Trophoblast cell (in vitro differentiated cells and primary cell): Measurements from ENCODE around the gene UNC13A.

Experiments used
- DNase-seq, 2 donors: peaks; one replicate each; pipeline ENCODE4 v3.0.0-alpha.2; 2016
- H2AFZ ChIP-seq: 2 replicates; pipeline ENCODE4 v1.6.1; 2013; ENCODE audit warnings: low read length, moderate library complexity, mild to moderate bottlenecking; ENCODE audit not compliant: insufficient read depth, poor library complexity
- H2AK5ac ChIP-seq: 2 replicates; pipeline ENCODE4 v1.6.1; 2013; ENCODE audit warnings: mild to moderate bottlenecking, low read length
- H2BK120ac ChIP-seq: 2 replicates; pipeline ENCODE4 v1.6.1; 2013; ENCODE audit warnings: low read length, mild to moderate bottlenecking, moderate library complexity; ENCODE audit not compliant: insufficient read depth, poor library complexity
- H2BK12ac ChIP-seq: 2 replicates; pipeline ENCODE4 v1.6.1; 2013; ENCODE audit warnings: mild to moderate bottlenecking, low read length, moderate library complexity
- H2BK5ac ChIP-seq: 2 replicates; pipeline ENCODE4 v1.6.1; 2013; ENCODE audit warnings: low read length, low read depth, moderate library complexity, mild to moderate bottlenecking; ENCODE audit not compliant: poor library complexity
- H3K14ac ChIP-seq: 2 replicates; pipeline ENCODE4 v1.6.1; 2013; ENCODE audit warnings: mild to moderate bottlenecking, low read length
- H3K18ac ChIP-seq: 2 replicates; pipeline ENCODE4 v1.6.1; 2013; ENCODE audit warnings: mild to moderate bottlenecking, low read length
- H3K23ac ChIP-seq: 2 replicates; pipeline ENCODE4 v1.6.1; 2013; ENCODE audit warnings: low read length
- H3K27ac ChIP-seq: 2 replicates; pipeline ENCODE4 v1.5.1; 2013; ENCODE audit warnings: low read depth, mild to moderate bottlenecking, inconsistent platforms, low read length, moderate library complexity
- H3K27me3 ChIP-seq: 2 replicates; pipeline ENCODE4 v1.6.1; 2013; ENCODE audit warnings: inconsistent platforms, mild to moderate bottlenecking, low read length, moderate library complexity; ENCODE audit not compliant: insufficient read depth
- H3K36me3 ChIP-seq, 2 experiments: 1 replicate in 1 of 2; 2 replicates in 1 of 2; pipeline ENCODE4 v1.6.1; 2013; ENCODE audit warnings: low read length in 2 of 2, mild to moderate bottlenecking in 2 of 2, moderate library complexity in 1 of 2; ENCODE audit not compliant: insufficient read depth in 2 of 2, control insufficient read depth in 1 of 2
- H3K4ac ChIP-seq: 2 replicates; pipeline ENCODE4 v1.6.1; 2013; ENCODE audit warnings: low read depth, mild to moderate bottlenecking, low read length, moderate library complexity
- H3K4me1 ChIP-seq, 2 experiments: 1 replicate in 1 of 2; 2 replicates in 1 of 2; pipeline ENCODE4 v1.6.1; 2013; ENCODE audit warnings: low read length in 2 of 2, mild to moderate bottlenecking in 2 of 2, moderate library complexity in 1 of 2; ENCODE audit not compliant: insufficient read depth in 2 of 2, control insufficient read depth in 1 of 2
- H3K4me2 ChIP-seq: 2 replicates; pipeline ENCODE4 v1.6.1; 2013; ENCODE audit warnings: inconsistent platforms, mild to moderate bottlenecking, low read length, moderate library complexity
- H3K4me3 ChIP-seq: 2 replicates; pipeline ENCODE4 v1.5.1; 2013; ENCODE audit warnings: mild to moderate bottlenecking, low read depth, low read length, inconsistent platforms
- H3K79me1 ChIP-seq: one replicate; pipeline ENCODE4 v1.6.1; 2013; ENCODE audit warnings: low read length
- H3K79me2 ChIP-seq: 2 replicates; pipeline ENCODE4 v1.6.1; 2013; ENCODE audit warnings: low read length, mild to moderate bottlenecking; ENCODE audit not compliant: control insufficient read depth, insufficient read depth, poor library complexity
- H3K9ac ChIP-seq: 2 replicates; pipeline ENCODE4 v1.6.1; 2013; ENCODE audit warnings: mild to moderate bottlenecking, low read length
- H3K9me3 ChIP-seq: 2 replicates; pipeline ENCODE4 v1.6.1; 2013; ENCODE audit warnings: low read depth, mild to moderate bottlenecking, control low read depth, inconsistent platforms, low read length; ENCODE audit not compliant: insufficient read depth
- H4K12ac ChIP-seq: 2 replicates; pipeline ENCODE4 v1.6.1; 2013; ENCODE audit warnings: low read depth, mild to moderate bottlenecking, low read length, moderate library complexity
- H4K8ac ChIP-seq: 2 replicates; pipeline ENCODE4 v1.6.1; 2013; ENCODE audit warnings: low read depth, mild to moderate bottlenecking, low read length, moderate library complexity
- H4K91ac ChIP-seq: one replicate; pipeline ENCODE4 v1.6.1; 2013; ENCODE audit warnings: low read depth, mild to moderate bottlenecking, low read length, moderate library complexity
- WGBS: extraction: QIAGEN DNeasy Blood & Tissue Kit; methylation state at CpG from one replicate; pipeline ENCODE4 v1.1.7; 2013; ENCODE audit warnings: missing lambda C conversion rate; ENCODE audit not compliant: insufficient read length, insufficient coverage; ENCODE audit errors: extremely low coverage; 5-methylcytosine and 5-hydroxymethylcytosine counted together

The UNC13A gene

DNA sequence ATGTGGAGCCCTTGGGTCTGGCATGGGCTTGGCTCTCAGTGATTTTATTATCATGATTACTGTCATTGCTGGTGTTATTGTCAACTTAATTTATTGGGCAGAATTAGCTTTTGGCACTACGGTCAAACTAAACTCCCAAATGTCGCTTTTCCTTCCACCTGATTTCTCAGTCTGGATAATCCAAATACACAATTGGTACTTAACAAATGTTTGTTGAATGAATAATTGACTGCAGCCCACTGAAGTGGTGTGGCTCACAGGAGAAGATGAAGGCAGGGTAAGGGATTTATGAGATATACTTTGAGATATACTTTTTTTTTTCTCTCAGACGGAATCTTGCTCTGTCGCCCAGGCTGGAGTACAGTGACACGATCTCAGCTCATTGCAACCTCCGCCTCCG, 131.2 kb downstream of the UNC13A start:
- Histone ChIP-seq H3K4me1 (peaks cover 3 to 6% of the 10 kb centered on the region in 2 experiments), H3K9me3 (no peaks in the 10 kb centered on the region), H2BK120ac (no peak overlapping the region), H4K91ac (no peak overlapping the region), H3K9ac (no peak overlapping the region), H3K79me2 (peaks cover 4% of the 10 kb centered on the region), H3K18ac (no peak overlapping the region), H3K4me2 (no peak overlapping the region), H2AFZ (no peak overlapping the region), H3K14ac (no peak overlapping the region), H4K8ac (no peak overlapping the region), H2AK5ac (no peak overlapping the region), H3K27ac (no peak overlapping the region), H3K36me3 (peaks cover 12 to 16% of the 10 kb centered on the region in 2 experiments), H3K79me1 (peaks cover 6% of the 10 kb centered on the region), H2BK12ac (no peak overlapping the region), H3K4ac (no peak overlapping the region), H2BK5ac (no peak overlapping the region), H4K12ac (no peak overlapping the region), H3K23ac (no peak overlapping the region), H3K27me3 (no peaks in the 10 kb centered on the region), H3K4me3 (no peak overlapping the region)
- no peak for DNase-seq
- no CpG with 5 or more reads among the region's 7 CpGs for WGBS

DNA sequence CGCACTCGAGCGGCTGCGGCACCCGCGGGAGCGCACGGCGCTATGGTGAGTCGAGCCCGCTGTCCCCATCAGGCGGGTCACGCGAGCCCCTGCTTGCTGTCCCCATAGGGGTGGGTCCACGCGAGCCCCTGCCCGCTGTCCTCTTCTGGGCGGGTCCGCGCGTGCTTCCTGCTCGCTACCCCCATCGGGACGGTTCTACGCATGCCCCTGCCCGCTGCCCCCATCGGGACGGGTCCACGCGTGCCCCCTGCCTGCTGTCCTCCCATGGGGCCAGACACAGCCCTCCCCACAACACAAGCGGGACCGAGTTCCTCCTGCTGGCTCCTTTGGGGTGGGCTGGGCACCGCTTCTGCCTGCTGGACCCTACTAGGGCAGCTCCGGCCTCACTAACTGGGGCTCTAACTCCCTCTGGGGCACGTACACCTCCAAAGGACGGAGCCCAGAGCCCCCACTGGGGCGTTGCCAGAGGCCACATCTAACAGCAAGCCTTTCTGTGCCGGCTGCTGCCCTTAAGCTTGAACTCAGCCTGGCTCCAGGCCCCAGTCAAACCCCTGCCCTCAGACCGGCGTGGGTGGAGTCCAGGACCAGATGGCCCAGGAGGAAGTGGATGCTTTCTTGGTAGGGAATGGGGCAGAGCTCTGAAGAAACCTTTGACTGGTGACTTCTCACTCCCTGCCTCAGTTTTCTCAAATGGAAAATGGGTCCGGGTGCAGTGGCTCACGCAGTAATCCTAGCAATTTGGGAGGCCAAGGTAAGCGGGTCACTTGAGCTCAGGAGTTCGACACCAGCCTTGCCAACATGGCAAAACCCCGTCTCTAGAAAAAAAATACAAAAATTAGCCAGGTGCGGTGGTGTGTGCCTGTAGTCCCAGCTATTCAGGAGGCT, 132.0 kb downstream of the UNC13A start:
- peak overlapping the region; percentile 94 for H3K4me3 ChIP-seq
- no CpG with 5 or more reads among the region's 46 CpGs for WGBS
- peak overlapping the region; percentile 1 for H2AK5ac ChIP-seq
- H3K14ac ChIP-seq, result peak overlapping the region; percentile 87
- no peak overlapping the region for H3K23ac ChIP-seq
- H3K4ac ChIP-seq, result peak overlapping the region; percentile 49
- H3K9ac ChIP-seq, result peak overlapping the region; percentile 73
- no peak overlapping the region for H2BK12ac ChIP-seq
- H3K9me3 ChIP-seq, result no peaks in the 10 kb centered on the region
- H2AFZ ChIP-seq, result peak overlapping the region; percentile 85
- H3K79me2 ChIP-seq, result peaks cover 4% of the 10 kb centered on the region
- H3K4me2 ChIP-seq, result peak overlapping the region; percentile 70
- H3K18ac ChIP-seq, result peak overlapping the region; percentile 30
- peak overlapping the region; percentile 49 for H4K91ac ChIP-seq
- peaks cover 6% of the 10 kb centered on the region for H3K79me1 ChIP-seq
- H4K12ac ChIP-seq, result peak overlapping the region; percentile 34
- H3K27ac ChIP-seq, result no peak overlapping the region
- H2BK5ac ChIP-seq, result peak overlapping the region; percentile 22
- peak overlapping the region; percentile 62 for H4K8ac ChIP-seq
- peaks cover 3 to 6% of the 10 kb centered on the region in 2 experiments for H3K4me1 ChIP-seq
- peak overlapping the region; percentile 61 for H2BK120ac ChIP-seq
- H3K36me3 ChIP-seq, result peaks cover 12 to 16% of the 10 kb centered on the region in 2 experiments
- no peaks in the 10 kb centered on the region for H3K27me3 ChIP-seq
- DNase-seq, result peak; percentile 60 to 71

DNA sequence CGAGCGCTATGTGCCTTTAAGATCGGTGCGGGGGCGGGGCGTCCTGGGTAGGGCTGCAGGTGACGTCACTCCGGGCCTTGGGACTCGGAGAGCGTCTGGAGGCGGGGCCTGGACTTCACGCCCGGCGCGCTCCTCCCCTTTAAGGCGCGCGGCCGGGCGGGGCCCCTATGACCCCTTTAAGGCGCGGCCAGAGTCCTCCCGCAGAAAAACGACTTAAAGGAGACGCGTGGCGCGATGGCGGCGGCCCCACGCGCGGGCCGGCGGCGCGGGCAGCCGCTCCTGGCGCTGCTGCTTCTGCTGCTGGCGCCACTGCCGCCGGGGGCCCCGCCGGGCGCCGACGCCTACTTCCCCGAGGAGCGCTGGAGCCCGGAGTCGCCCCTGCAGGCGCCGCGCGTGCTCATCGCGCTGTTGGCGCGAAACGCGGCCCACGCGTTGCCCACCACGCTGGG, 132.7 kb downstream of the UNC13A start, which contains the start of gene COLGALT1:
COLGALT1 (plus strand) TSS at position 170 of the 449 bp plus-strand sequence; CDS start at position 235, 65 bp downstream.
- Histone ChIP-seq H3K23ac (no peak within 1 kb of the TSS), H2BK12ac (peak within 1 kb of the TSS; percentile 45), H3K27ac (no peak within 1 kb of the TSS), H3K4ac (peak within 1 kb of the TSS; percentile 49), H4K8ac (peak within 1 kb of the TSS; percentile 81), H2BK5ac (peak within 1 kb of the TSS; percentile 60), H3K4me3 (peak within 1 kb of the TSS; percentile 94), H4K91ac (peak within 1 kb of the TSS; percentile 49), H2BK120ac (peak within 1 kb of the TSS; percentile 61), H2AFZ (peak within 1 kb of the TSS; percentile 88), H3K4me2 (peak within 1 kb of the TSS; percentile 82), H3K14ac (peak within 1 kb of the TSS; percentile 87), H3K9me3 (no peaks in the 10 kb centered on the region), H3K18ac (peak within 1 kb of the TSS; percentile 39), H3K79me2 (peaks cover 4% of the 10 kb centered on the region), H3K4me1 (peaks cover 3 to 6% of the 10 kb centered on the region in 2 experiments), H3K79me1 (peaks cover 6% of the 10 kb centered on the region), H2AK5ac (peak within 1 kb of the TSS; percentile 1), H3K9ac (peak within 1 kb of the TSS; percentile 73), H3K36me3 (peaks cover 12 to 16% of the 10 kb centered on the region in 2 experiments), H3K27me3 (no peaks in the 10 kb centered on the region), H4K12ac (peak within 1 kb of the TSS; percentile 65)
- no CpG with 5 or more reads among the region's 64 CpGs for WGBS
- DNase-seq, result peak; percentile 99

DNA sequence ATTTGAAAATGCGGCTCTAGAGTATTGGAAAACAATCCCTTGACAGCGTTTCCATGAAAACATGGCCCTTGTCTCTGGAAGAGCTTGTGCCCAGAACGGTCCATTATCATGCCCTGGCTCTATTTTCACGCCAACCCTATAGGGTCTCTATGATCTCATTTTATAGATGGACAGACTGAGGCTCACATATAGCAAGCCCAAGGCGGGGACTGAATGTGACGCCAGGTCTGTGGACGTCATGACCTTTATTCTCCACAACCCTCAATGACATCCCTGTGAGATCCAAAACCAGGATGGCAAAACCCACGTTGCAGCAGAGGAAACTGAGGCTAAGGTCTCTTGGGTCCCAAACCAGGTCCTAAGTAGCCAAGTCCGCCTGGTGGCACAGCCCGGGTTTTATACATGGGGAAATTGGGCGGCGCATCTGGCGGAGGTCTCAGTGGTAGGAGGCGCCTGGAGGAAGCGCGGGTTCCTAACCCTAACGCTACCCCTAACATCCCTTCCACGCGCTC, 133.1 kb downstream of the UNC13A start:
- Histone ChIP-seq H3K79me2 (peaks cover 4% of the 10 kb centered on the region), H2AFZ (peak overlapping the region; percentile 88), H3K4me2 (peak overlapping the region; percentile 82), H2BK120ac (no peak overlapping the region), H3K36me3 (peaks cover 7 to 11% of the 10 kb centered on the region in 2 experiments), H3K27ac (no peak overlapping the region), H3K18ac (peak overlapping the region; percentile 39), H2BK5ac (peak overlapping the region; percentile 60), H3K4me1 (peaks cover 3 to 6% of the 10 kb centered on the region in 2 experiments), H3K27me3 (no peaks in the 10 kb centered on the region), H2AK5ac (no peak overlapping the region), H3K23ac (no peak overlapping the region), H4K12ac (peak overlapping the region; percentile 65), H3K4me3 (no peak overlapping the region), H3K79me1 (peaks cover 6% of the 10 kb centered on the region), H2BK12ac (peak overlapping the region; percentile 45), H3K4ac (peak overlapping the region; percentile 17), H4K91ac (no peak overlapping the region), H3K9ac (peak overlapping the region; percentile 47), H4K8ac (peak overlapping the region; percentile 81), H3K9me3 (no peaks in the 10 kb centered on the region), H3K14ac (peak overlapping the region; percentile 49)
- no CpG with 5 or more reads among the region's 19 CpGs for WGBS
- no peak for DNase-seq
